NCI-H2196 (cell line): ENCODE measurements around the gene CLIC4.
"Not testable (repeated sequence)": the region's sequence is repeated elsewhere in the genome, so short reads cannot be mapped to it uniquely, and the experiment has no call there.

ENCODE experiments used
- DNase-seq: peaks from one replicate; lab custom pipeline; 2025; ENCODE audit not compliant: unreplicated experiment; lab: John Stamatoyannopoulos, UW

The CLIC4 gene

GRCh38 chr1:24803987-24804530 lies 58.8 kb downstream of the CLIC4 start:
- DNase-seq, result no peak

GRCh38 chr1:24805534-24806301 lies 60.5 kb downstream of the CLIC4 start:
- DNase-seq, result no peak

- no peak for DNase-seq
Observed at GRCh38 chr1:24806588-24806987, 61.3 kb downstream of the CLIC4 start.

- not testable (repeated sequence) for DNase-seq
Observed at GRCh38 chr1:24811494-24811893, 66.2 kb downstream of the CLIC4 start.

- DNase-seq, result not testable (repeated sequence)
Observed at GRCh38 chr1:24820221-24820620, 75.0 kb downstream of the CLIC4 start.

- no peak for DNase-seq
Observed at GRCh38 chr1:24822887-24823286, 77.6 kb downstream of the CLIC4 start.

GRCh38 chr1:24823486-24823885 lies 78.2 kb downstream of the CLIC4 start:
- DNase-seq, result not testable (repeated sequence)

- no peak for DNase-seq
Observed at GRCh38 chr1:24825174-24825573, 79.9 kb downstream of the CLIC4 start.

GRCh38 chr1:24826510-24826909 lies 81.3 kb downstream of the CLIC4 start:
- no peak for DNase-seq

GRCh38 chr1:24827379-24828135 lies 82.3 kb downstream of the CLIC4 start:
- DNase-seq, result no peak

GRCh38 chr1:24828183-24828886 lies 83.1 kb downstream of the CLIC4 start:
- no peak for DNase-seq

- DNase-seq, result peak; percentile 13
Observed at GRCh38 chr1:24828887-24829192, 83.6 kb downstream of the CLIC4 start.

- DNase-seq, result peak; percentile 62
Observed at GRCh38 chr1:24830680-24831272, 85.5 kb downstream of the CLIC4 start.

- no peak for DNase-seq
Observed at GRCh38 chr1:24841593-24841992, 96.3 kb downstream of the CLIC4 start.

- no peak for DNase-seq
Observed at GRCh38 chr1:24846671-24847070, 101.4 kb downstream of the CLIC4 start.

- peak; percentile 87 for DNase-seq
Observed at GRCh38 chr1:24847995-24848881, 103.0 kb downstream of the CLIC4 start.

- DNase-seq, result peak; percentile 32
Observed at GRCh38 chr1:24849672-24850295, 104.5 kb downstream of the CLIC4 start.

GRCh38 chr1:24850328-24850920 lies 105.2 kb downstream of the CLIC4 start:
- no peak for DNase-seq

- DNase-seq, result no peak
Observed at GRCh38 chr1:24853649-24854048, 108.4 kb downstream of the CLIC4 start.
